H9 (cell line): ENCODE data around the gene BZW2. TPM values are rescaled to one million over a fixed set of nuclear protein-coding genes. Genes with fewer than 3 reads are reported as not detected.

Experiments
- DNase-seq: peaks from one replicate; pipeline ENCODE4 v3.0.0-alpha.2; 2017
- H2AFZ ChIP-seq: one replicate; pipeline ENCODE4 v1.6.1; 2013; ENCODE audit warnings: mild to moderate bottlenecking, low read length, control low read depth, moderate library complexity
- H2AK5ac ChIP-seq: 2 replicates; pipeline ENCODE4 v1.6.1; 2013; ENCODE audit warnings: low read length, control low read depth, mixed read lengths; ENCODE audit not compliant: insufficient read length
- H2BK120ac ChIP-seq: one replicate; pipeline ENCODE4 v1.6.1; 2013; ENCODE audit warnings: low read depth, mild to moderate bottlenecking, low read length, control low read depth, inconsistent platforms; ENCODE audit not compliant: poor library complexity, severe bottlenecking
- H2BK12ac ChIP-seq: 2 replicates; pipeline ENCODE4 v1.6.1; 2013; ENCODE audit warnings: low read length, control low read depth, mixed read lengths, low read depth; ENCODE audit not compliant: insufficient read length
- H2BK15ac ChIP-seq: 2 replicates; pipeline ENCODE4 v1.6.1; 2013; ENCODE audit warnings: low read depth, low read length, control low read depth
- H2BK20ac ChIP-seq: one replicate; pipeline ENCODE4 v1.6.1; 2013; ENCODE audit warnings: low read depth, mild to moderate bottlenecking, low read length, control low read depth, inconsistent platforms; ENCODE audit not compliant: poor library complexity, severe bottlenecking
- H2BK5ac ChIP-seq: 2 replicates; pipeline ENCODE4 v1.6.1; 2013; ENCODE audit warnings: low read length, control low read depth, mixed read lengths; ENCODE audit not compliant: insufficient read length
- H3K14ac ChIP-seq: 2 replicates; pipeline ENCODE4 v1.6.1; 2013; ENCODE audit warnings: low read length, control low read depth; ENCODE audit not compliant: insufficient read depth
- H3K18ac ChIP-seq: 2 replicates; pipeline ENCODE4 v1.6.1; 2013; ENCODE audit warnings: low read depth, mild to moderate bottlenecking, mixed read lengths, low read length, control low read depth; ENCODE audit not compliant: insufficient read length
- H3K23ac ChIP-seq: 2 replicates; pipeline ENCODE4 v1.6.1; 2013; ENCODE audit warnings: low read length, control low read depth, mixed read lengths, low read depth; ENCODE audit not compliant: insufficient read length
- H3K23me2 ChIP-seq: 2 replicates; pipeline ENCODE4 v1.6.1; 2013; ENCODE audit warnings: low read depth, mild to moderate bottlenecking, mixed read lengths, low read length, control low read depth; ENCODE audit not compliant: insufficient read length, poor library complexity, severe bottlenecking
- H3K27ac ChIP-seq: 2 replicates; pipeline ENCODE4 v1.5.1; 2013; ENCODE audit warnings: low read length, control low read depth, mixed read lengths, low read depth; ENCODE audit not compliant: insufficient read length
- H3K27me3 ChIP-seq: 2 replicates; pipeline ENCODE4 v1.6.1; 2013; ENCODE audit warnings: low read length, control low read depth, inconsistent platforms; ENCODE audit not compliant: insufficient read depth
- H3K4ac ChIP-seq: 2 replicates; pipeline ENCODE4 v1.6.1; 2013; ENCODE audit warnings: low read depth, mild to moderate bottlenecking, control low read depth, inconsistent platforms, low read length, moderate library complexity
- H3K4me1 ChIP-seq: 2 replicates; pipeline ENCODE4 v1.6.1; 2013; ENCODE audit warnings: low read length, control low read depth, inconsistent platforms; ENCODE audit not compliant: insufficient read depth
- H3K4me2 ChIP-seq: 2 replicates; pipeline ENCODE4 v1.6.1; 2013; ENCODE audit warnings: low read length, control low read depth, mixed read lengths; ENCODE audit not compliant: insufficient read length, insufficient read depth
- H3K56ac ChIP-seq: 2 replicates; pipeline ENCODE4 v1.6.1; 2013; ENCODE audit warnings: low read depth, mild to moderate bottlenecking, mixed read lengths, low read length, control low read depth; ENCODE audit not compliant: insufficient read length
- H3K79me1 ChIP-seq: 2 replicates; pipeline ENCODE4 v1.6.1; 2013; ENCODE audit warnings: low read depth, mild to moderate bottlenecking, moderate library complexity, low read length, control low read depth, inconsistent platforms; ENCODE audit not compliant: insufficient read depth, poor library complexity, severe bottlenecking
- H3K79me2 ChIP-seq: 2 replicates; pipeline ENCODE4 v1.6.1; 2013; ENCODE audit warnings: low read length, control low read depth, inconsistent platforms; ENCODE audit not compliant: insufficient read depth
- H3K9ac ChIP-seq: 2 replicates; pipeline ENCODE4 v1.6.1; 2013; ENCODE audit warnings: low read length, control low read depth, mixed read lengths; ENCODE audit not compliant: insufficient read length; ENCODE audit errors: extremely low read depth
- H3K9me3 ChIP-seq: one replicate; pipeline ENCODE4 v1.6.1; 2013; ENCODE audit warnings: low read depth, low read length, inconsistent platforms; ENCODE audit not compliant: control insufficient read depth
- H3T11ph ChIP-seq: one replicate; pipeline ENCODE4 v1.6.1; 2013; ENCODE audit warnings: mild to moderate bottlenecking, low read length, control low read depth, inconsistent platforms
- H4K20me1 ChIP-seq: one replicate; pipeline ENCODE4 v1.6.1; 2013; ENCODE audit not compliant: control insufficient read depth, insufficient read length, insufficient read depth
- H4K5ac ChIP-seq: 2 replicates; pipeline ENCODE4 v1.6.1; 2013; ENCODE audit warnings: low read depth, mild to moderate bottlenecking, mixed read lengths, low read length, control low read depth; ENCODE audit not compliant: insufficient read length
- H4K8ac ChIP-seq: replicated peaks from 2 replicates; pipeline ENCODE4 v1.6.1; 2013; ENCODE audit warnings: low read length, control low read depth, mixed read lengths, low read depth; ENCODE audit not compliant: insufficient read length
- H4K91ac ChIP-seq: 2 replicates; pipeline ENCODE4 v1.6.1; 2013; ENCODE audit warnings: low read depth, mild to moderate bottlenecking, moderate library complexity, mixed read lengths, low read length, control low read depth; ENCODE audit not compliant: insufficient read length
- H3K27ac Mint-ChIP-seq, 3 experiments: 2 replicates in 2 of 3; 3 replicates in 1 of 3; pipeline ENCODE4 v1.8.0; 2020 to 2021; ENCODE audit warnings: mixed read lengths in 3 of 3, mild to moderate bottlenecking in 1 of 3, moderate library complexity in 1 of 3
- H3K27me3 Mint-ChIP-seq: 2 replicates; pipeline ENCODE4 v1.8.0; 2021; ENCODE audit warnings: low read depth, mild to moderate bottlenecking, moderate library complexity, mixed read lengths
- H3K36me3 Mint-ChIP-seq, 3 experiments: 2 replicates in 2 of 3; 3 replicates in 1 of 3; pipeline ENCODE4 v1.8.0; 2020 to 2021; ENCODE audit warnings: low read depth in 3 of 3, mixed read lengths in 3 of 3; ENCODE audit not compliant: insufficient read depth in 1 of 3
- H3K4me1 Mint-ChIP-seq, 2 experiments: 2 replicates each; pipeline ENCODE4 v1.8.0; 2020; ENCODE audit warnings: mixed read lengths in 2 of 2
- H3K4me3 Mint-ChIP-seq, 2 experiments: 2 replicates in 1 of 2; 3 replicates in 1 of 2; pipeline ENCODE4 v1.8.0; 2020 to 2021; ENCODE audit warnings: mild to moderate bottlenecking in 2 of 2, mixed read lengths in 2 of 2, moderate library complexity in 1 of 2
- H3K9me3 Mint-ChIP-seq, 2 experiments: 2 replicates in 1 of 2; 3 replicates in 1 of 2; pipeline ENCODE4 v1.8.0; 2020; ENCODE audit warnings: mild to moderate bottlenecking in 2 of 2, mixed read lengths in 2 of 2, moderate library complexity in 1 of 2
- WGBS: extraction: QIAGEN DNeasy Blood & Tissue Kit; methylation state at CpG from one replicate; pipeline ENCODE4 v1.1.7; 2013; ENCODE audit warnings: missing lambda C conversion rate, low lambda C conversion rate, mixed read lengths; ENCODE audit not compliant: insufficient read length; ENCODE audit errors: extremely low coverage; 5-methylcytosine and 5-hydroxymethylcytosine counted together
- total RNA-seq: library from RNA; stranded (reverse); gene quantifications from 2 replicates; pipeline ENCODE4 v1.2.1, GENCODE V29; 2021
- TF ChIP-seq, protein P1 (sequence below): fragments of 200-600 bp; sonication (generic); conservative IDR thresholded peaks from 3 replicates; pipeline ENCODE4 v1.8.0; 2021; ENCODE audit warnings: antibody characterized with exemption, mild to moderate bottlenecking

Gene BZW2
- total RNA-seq, 1 experiment from 2014 or later, result 64.6 TPM

DNA sequence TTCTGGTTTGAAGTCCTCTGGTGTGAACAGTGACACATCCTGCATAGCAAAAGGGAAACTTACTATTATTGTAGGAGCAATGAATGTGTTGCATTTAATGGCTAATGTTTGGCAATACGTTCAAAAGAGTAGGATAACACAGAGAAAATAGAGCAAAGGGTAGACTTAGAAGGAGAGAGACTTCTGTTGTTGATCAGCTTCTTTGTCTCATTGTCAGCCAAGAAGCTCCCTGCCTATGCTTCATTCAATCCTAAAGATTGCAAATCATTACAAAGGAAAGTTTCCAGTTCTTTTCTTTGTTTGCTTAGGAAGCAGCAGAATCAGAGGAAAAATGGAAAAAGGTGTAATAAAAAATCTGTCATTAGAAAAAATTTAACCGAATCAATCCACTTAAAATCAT is 99.7 kb downstream of the BZW2 start:
- no peaks in the 10 kb centered on the region for H3K9me3 Mint-ChIP-seq
- H3K56ac ChIP-seq, result no peak overlapping the region
- no peaks in the 10 kb centered on the region for H3K27me3 ChIP-seq
- no peak overlapping the region for H3K4ac ChIP-seq
- no peaks in the 10 kb centered on the region for H3K79me2 ChIP-seq
- H2BK15ac ChIP-seq, result no peak overlapping the region
- no peak overlapping the region for H3T11ph ChIP-seq
- no peak overlapping the region for H2BK12ac ChIP-seq
- TF ChIP-seq, protein P1, sequence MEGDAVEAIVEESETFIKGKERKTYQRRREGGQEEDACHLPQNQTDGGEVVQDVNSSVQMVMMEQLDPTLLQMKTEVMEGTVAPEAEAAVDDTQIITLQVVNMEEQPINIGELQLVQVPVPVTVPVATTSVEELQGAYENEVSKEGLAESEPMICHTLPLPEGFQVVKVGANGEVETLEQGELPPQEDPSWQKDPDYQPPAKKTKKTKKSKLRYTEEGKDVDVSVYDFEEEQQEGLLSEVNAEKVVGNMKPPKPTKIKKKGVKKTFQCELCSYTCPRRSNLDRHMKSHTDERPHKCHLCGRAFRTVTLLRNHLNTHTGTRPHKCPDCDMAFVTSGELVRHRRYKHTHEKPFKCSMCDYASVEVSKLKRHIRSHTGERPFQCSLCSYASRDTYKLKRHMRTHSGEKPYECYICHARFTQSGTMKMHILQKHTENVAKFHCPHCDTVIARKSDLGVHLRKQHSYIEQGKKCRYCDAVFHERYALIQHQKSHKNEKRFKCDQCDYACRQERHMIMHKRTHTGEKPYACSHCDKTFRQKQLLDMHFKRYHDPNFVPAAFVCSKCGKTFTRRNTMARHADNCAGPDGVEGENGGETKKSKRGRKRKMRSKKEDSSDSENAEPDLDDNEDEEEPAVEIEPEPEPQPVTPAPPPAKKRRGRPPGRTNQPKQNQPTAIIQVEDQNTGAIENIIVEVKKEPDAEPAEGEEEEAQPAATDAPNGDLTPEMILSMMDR, result no peak
- no peaks in the 10 kb centered on the region for H3K79me1 ChIP-seq
- H3K9ac ChIP-seq, result no peak overlapping the region
- no peak overlapping the region for H2AFZ ChIP-seq
- H4K5ac ChIP-seq, result no peak overlapping the region
- no peak overlapping the region for H3K27ac ChIP-seq
- H3K4me1 Mint-ChIP-seq, result peaks cover 17 to 21% of the 10 kb centered on the region in 2 experiments
- H2BK120ac ChIP-seq, result no peak overlapping the region
- no peak overlapping the region for H3K23ac ChIP-seq
- H3K4me3 Mint-ChIP-seq, result no peak overlapping the region
- H2BK20ac ChIP-seq, result no peak overlapping the region
- H2AK5ac ChIP-seq, result no peak overlapping the region
- H3K14ac ChIP-seq, result no peak overlapping the region
- H4K91ac ChIP-seq, result no peak overlapping the region
- no peaks in the 10 kb centered on the region for H3K23me2 ChIP-seq
- no peaks in the 10 kb centered on the region for H3K36me3 Mint-ChIP-seq
- no CpG with 5 or more reads among the region's 2 CpGs for WGBS
- no peak overlapping the region for H3K4me2 ChIP-seq
- H3K27ac Mint-ChIP-seq, result peak overlapping the region in 1 of 3 experiments; percentile 86; a peak in 2 of 7 replicates
- no peak overlapping the region for H3K18ac ChIP-seq
- no peak overlapping the region for H2BK5ac ChIP-seq
- no peaks in the 10 kb centered on the region; the same call in 1 of the 2 replicates for H3K27me3 Mint-ChIP-seq
- no peak for DNase-seq
- no peaks in the 10 kb centered on the region for H3K9me3 ChIP-seq
- peaks cover 5% of the 10 kb centered on the region; the same call in 1 of the 2 replicates for H3K4me1 ChIP-seq
- no peaks in the 10 kb centered on the region for H4K20me1 ChIP-seq
- H4K8ac ChIP-seq, result no peak overlapping the region
